A673 (cell line): ENCODE results near the gene ZNF433.

Experiments
- EZH2 ChIP-seq: fragments of 200-600 bp; sonication (generic); IDR thresholded peaks from 2 replicates; pipeline ENCODE4 v1.6.1; 2017; ENCODE audit warnings: borderline replicate concordance, low read depth, mild to moderate bottlenecking, mixed read lengths, antibody characterized with exemption, low read length; ENCODE audit not compliant: poor library complexity, severe bottlenecking
- TF ChIP-seq, protein P1 (sequence below): fragments of 300-800, 200-600 bp; sonication (generic); conservative IDR thresholded peaks from 2 replicates; pipeline ENCODE4 v1.5.1; 2017; ENCODE audit warnings: low read depth, mild to moderate bottlenecking, antibody characterized with exemption, low read length, moderate library complexity, mixed read lengths

DNA sequence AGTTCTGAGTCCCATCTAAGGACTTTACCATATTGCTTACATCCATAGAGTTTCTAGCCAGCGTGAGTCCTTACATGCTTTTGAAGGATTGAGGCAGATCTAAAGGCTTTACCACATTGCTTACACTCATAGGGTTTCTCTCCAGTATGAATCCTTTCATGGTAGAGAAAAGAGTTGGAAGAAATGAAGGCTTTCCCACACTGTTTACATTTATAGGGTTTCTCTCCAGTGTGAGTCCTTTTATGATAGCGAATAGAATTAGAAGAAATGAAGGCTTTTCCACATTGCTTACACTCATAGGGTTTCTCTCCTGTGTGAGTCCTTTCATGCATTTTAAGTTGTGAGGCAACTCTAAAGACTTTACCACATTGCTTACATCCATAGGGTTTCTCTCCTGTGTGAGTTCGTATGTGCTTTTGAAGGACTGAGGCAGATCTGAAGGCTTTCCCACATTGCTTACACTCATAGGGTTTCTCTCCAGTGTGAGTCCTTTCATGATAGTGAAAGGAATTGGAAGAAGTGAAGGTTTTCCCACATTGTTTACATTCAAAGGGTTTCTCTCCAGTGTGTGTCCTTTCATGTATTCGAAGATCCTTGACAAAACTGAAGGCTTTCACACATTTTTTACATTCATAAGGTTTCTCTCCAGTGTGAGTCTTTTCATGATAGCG lies 8.4 kb upstream of the ZNF433 start:
- TF ChIP-seq, protein P1, sequence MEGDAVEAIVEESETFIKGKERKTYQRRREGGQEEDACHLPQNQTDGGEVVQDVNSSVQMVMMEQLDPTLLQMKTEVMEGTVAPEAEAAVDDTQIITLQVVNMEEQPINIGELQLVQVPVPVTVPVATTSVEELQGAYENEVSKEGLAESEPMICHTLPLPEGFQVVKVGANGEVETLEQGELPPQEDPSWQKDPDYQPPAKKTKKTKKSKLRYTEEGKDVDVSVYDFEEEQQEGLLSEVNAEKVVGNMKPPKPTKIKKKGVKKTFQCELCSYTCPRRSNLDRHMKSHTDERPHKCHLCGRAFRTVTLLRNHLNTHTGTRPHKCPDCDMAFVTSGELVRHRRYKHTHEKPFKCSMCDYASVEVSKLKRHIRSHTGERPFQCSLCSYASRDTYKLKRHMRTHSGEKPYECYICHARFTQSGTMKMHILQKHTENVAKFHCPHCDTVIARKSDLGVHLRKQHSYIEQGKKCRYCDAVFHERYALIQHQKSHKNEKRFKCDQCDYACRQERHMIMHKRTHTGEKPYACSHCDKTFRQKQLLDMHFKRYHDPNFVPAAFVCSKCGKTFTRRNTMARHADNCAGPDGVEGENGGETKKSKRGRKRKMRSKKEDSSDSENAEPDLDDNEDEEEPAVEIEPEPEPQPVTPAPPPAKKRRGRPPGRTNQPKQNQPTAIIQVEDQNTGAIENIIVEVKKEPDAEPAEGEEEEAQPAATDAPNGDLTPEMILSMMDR, result no peak
- TF ChIP-seq EZH2, result no peak
